ENCODE results near the gene LENG8.
A peak's percentile ranks its signal among the peaks of the same experiment; 100 is the strongest.

LENG8 gene

DNA sequence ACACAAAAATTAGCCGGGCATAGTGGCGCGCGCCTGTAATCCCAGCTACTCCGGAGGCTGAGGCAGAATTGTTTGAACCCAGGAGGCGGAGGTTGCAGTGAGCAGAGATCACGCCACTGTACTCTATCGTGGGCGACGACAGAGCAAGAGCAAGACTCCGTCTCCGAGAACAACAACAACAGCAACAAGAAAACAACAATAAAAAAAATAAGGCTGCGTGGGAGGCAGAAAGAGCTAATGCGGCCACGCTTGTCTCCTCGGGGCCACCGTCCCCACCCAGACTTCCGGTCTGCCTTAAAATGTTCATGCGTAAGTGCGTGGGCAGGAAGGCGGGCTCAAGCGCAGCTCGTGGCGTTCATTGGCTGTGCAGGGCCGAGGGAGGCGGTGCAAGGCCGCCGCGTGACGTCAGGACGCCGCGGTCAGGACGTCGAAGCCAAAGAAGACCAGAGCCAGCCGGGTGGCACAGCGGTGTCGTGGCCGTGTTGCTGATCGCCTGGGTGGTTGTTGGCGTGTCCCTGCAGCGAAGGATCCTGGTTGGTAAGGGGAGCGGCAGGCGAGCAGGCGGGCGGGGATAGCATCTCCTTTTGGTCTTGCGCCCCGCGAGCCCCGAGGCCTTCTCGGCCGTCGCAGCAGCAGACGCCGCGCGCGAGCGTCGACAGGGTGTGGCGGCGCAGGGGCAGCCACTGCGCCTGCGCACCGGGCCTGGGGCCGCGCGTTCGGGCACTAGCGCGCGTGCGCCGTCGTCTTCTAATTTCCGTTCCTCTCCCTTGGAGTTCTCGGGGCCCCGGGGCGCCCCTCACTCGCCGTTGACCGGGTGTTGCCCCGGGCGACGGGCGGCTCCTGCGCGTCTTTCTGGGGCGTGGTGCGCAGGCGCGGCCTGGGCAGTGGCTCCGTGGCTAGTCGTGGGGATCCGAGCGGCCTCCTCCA, at the start of gene LENG8:
LENG8 (plus strand) TSS at position 426 of the 927 bp plus-strand sequence. CDS start 2,146 bp downstream, outside the sequence.
- peak; percentile 98 for DNase-seq

DNA sequence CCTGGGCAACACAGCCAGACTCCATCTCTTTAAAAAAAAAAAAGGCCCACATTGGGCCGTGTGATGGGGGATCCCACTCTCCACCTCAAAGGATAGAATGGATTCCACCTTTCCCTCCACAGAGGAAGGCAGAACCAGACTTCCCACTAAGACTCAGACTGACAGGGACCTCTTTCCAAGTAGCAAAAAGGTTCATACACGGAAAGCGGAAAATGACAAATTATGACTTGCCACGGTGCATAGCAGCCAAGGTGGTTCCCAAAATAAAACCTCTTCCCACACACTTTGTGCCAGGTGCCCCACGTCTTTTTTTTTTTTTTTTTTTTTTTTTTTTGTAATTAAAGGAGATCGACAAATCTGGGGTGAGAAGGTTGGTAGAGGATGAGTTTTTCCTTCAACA, 48.1 kb upstream of the LENG8 start:
- DNase-seq, result no peak

DNA sequence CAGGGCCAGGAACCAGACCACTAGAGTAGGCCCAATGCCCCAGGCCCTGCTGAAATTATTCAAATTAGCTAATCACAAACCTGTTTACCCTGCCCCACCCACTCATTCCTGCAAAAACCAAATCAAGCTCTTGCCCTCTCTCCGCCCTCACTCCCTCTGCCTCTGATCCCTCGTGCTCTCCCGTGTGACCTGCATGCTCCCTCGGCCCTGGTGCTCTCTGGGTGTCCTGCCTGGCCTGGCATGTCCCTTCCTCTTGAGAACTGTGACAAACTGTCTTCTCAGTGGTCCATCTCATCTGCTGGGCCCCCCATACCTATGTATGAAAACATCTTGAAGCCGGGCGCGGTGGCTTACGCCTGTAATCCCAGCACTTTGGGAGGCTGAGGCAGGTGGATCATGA, 45.9 kb upstream of the LENG8 start:
- no peak for DNase-seq

DNA sequence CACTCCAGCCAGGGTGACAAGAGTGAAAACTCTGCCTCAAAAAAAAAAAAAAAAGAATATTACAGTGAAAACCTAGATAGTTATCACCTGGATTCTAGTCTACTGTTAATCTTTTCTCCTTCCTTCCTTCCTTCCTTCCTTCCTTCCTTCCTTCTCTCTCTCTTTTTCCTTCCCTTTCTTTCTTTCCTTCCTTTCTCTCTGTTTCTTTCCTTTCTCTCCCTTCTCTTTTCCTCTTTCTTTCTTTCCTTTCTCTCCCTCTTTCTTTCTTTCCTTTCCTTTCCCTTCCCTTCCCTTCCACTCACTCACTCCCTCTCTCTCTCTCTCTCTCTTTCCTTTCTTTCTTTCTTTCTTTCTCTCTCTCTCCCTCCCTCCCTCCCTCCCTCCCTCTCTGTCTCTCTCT, 43.4 kb upstream of the LENG8 start:
- no peak for DNase-seq

DNA sequence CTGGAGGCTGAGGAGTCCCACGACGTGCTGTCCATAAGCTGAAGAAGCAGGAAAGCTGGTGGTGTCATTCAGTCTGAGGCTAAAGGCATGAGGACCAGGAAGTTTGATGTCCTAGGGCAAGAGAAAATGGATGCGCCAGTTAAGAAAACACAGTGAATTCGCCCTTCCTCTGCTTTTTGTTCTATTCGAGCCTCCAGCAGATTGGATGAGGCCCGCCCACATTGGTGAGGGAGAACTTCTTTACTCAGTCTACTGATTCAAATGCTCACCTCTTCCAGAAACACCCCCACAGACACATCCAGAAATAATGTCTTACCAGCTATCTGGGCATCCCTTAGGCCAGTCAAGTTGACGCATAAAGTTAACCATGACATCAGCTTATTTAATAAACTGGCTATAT, 41.2 kb upstream of the LENG8 start:
- no peak for DNase-seq

DNA sequence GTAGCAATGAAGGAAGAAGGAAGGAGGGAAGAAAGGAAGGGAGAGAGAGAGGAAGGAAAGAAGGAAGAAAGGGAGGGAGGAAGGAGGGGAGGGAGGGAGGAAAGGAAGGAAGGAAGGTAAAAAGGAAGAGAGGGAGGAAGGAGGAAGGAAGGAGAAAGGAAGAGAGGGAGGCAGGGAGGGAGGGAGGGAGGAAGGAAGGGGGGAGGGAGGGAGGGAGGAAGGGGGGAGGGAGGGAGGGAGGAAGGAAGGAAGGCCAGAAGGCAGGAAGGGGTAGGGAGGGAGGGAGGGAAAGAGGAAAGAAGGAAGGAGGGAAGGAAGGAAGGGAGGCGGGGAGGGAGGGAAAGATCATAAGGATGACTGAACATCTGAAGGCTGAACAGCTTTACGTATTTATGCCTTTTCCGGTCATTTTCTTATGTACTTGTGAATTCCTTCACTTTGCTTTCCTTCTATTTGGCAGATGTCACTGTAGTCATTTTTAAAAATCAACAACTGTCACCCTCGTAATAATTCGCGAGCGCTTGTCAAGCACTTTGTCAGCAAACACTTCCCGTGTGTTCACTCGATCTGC, 40.5 kb upstream of the LENG8 start:
- no peak for DNase-seq

DNA sequence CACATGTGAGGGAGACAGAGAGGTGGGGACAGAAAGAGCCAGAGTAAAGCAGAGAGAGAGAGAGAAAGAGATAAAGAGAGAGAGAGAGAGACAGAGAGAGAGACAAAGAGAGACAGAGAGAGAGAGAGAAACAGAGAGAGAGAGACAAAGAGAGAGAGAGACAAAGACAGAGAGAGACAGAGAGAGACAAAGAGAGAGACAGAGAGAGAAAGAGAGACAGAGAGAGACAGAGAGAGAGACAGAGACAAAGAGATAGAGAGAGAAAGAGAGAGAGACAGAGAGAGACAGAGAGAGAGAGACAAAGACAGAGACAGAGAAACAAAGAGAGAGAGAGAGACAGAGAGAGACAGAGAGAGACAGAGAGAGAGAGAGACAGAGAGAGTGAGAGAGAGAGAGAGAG, 38.0 kb upstream of the LENG8 start:
- DNase-seq, result no peak

DNA sequence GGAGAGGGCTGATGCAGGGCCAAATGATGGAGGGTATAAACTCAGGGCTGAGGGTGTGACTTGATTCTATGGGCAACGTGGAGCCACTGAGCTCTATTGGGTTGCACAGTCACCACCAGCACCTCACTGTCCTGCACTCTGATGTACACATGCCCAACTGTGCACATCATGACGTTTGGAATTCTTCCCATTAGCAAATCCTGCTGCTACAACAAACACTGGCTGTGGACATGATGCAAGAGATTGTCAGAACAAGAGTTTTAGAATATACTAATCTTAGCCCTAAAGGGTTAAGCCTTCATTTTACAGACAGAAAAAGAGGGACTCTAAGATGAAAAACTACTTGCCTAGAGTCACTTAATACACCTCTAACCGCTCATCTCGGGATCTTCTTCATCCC, 36.1 kb upstream of the LENG8 start:
- DNase-seq, result no peak

DNA sequence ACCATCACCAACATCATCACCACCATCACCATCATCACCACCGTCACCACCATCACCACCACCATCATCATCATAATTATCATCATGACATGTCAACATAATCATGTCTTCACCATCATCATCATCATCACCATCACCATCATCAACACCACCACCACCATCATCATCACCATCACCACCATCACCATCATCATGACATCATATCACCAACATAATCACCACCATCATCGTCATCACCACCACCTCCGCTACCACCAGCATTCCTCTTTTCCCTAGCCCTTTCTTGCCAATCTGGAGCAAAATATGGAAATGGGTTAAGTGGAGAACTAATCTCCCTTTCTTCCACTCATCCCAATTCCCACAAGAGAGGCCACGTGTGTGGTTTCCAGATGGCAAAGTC, 34.8 kb upstream of the LENG8 start:
- DNase-seq, result no peak

DNA sequence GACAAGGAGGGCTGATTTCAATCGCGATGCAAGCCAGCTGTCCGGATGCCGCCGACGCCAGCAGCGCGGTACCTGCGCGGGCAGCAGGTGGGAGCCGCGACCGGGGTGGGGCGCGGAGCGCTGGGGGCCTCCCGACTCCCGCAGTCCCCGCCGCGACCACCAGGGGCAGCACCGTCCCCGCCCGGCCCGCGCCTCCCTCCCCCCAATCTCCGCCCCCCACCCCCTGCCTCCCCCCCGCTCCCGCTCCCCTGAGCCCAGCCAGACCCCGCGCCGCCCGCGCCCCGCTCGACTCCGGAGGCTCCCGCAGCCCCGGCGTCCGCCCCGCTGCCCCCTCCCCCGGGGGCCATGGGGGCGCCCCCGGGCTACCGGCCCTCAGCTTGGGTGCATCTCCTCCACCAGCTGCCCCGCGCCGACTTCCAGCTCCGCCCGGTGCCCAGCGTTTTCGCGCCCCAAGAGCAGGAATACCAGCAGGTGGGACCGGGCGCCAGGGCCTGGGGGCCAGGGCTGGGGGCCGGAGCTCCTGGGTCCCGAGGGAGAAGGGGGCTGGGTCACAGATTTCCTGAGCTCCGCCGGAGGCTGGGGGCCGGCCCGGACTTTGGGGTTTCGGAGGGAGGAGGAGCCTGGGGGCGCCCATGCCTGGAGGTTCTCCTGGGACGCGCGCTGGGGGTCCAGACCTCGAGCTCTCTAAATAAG, 33.6 kb upstream of the LENG8 start, which contains the start of gene TTYH1:
TTYH1 (plus strand) TSS at position 257 of the 693 bp plus-strand sequence; CDS start at position 346, 89 bp downstream.
- peak; percentile 45 for DNase-seq

DNA sequence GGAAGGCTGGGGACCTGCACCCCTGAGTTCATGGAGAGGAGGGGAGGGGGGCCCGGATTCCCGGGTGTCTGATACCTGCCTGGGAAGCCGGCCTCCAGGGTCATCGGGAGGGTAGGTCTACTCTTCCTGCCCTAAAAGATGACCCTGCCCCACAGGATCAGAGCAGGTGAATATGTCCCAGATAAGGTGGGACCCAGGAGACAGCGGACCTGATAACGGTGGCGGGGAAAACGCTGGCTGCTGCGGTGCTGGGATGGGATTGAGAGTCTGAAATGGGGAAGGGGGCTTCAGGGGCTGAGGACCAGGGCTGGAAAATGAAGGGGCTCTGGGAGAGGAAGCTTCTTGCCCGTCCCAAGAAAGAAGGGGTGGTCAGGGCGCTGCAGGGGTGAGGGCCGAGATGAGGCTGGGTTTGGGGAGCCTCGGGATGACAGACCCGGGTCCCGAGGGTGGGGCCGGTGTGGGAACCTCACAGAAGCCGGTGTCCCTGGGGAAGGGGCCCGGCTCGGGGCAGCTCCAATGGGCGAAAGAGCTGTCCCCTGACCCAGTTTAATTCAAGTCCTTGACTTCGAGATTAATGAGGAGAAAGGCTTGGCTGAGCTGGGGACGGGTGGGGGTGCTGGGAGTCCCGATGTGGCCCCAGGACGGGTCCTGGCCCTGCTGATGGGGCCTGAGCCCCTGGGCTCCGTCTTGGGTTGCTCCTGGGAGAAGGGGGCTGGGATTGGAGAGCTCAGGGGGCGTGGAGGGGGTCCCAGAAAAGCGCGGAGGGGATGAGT, 32.9 kb upstream of the LENG8 start:
- DNase-seq, result no peak

DNA sequence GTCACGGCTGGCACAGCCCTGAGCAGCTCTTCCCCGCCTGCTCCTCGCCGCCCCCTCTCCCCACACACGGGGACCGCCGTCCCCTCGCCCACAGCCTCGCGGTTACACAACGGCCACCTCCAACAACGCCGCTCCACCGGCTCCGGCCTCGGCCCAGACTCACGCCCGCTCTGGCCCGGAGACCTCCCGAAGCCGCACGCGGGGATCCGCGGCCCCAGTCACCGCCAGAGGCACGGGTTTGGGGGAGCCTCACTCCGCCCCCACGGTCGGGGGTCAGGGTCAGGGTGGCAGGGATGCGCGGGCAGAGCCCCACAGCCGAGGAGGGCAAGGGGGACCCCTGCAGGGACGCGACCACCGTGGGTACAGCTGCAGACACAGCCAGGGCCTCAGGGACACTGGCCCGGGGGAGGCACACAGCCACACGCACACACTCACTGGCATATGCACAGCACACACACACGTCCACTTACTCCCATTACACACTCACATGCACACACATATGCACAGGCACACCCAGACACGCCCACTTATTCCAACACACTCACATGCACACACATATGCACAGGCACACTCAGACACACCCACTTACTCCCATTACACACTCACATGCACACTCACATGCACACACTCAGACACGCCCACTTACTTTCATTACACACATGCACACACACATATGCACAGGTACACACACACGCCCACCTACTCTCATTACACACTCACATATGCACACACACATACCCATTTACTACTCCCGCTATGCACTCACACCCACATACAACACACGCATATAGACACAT, 32.1 kb upstream of the LENG8 start:
- DNase-seq, result no peak

DNA sequence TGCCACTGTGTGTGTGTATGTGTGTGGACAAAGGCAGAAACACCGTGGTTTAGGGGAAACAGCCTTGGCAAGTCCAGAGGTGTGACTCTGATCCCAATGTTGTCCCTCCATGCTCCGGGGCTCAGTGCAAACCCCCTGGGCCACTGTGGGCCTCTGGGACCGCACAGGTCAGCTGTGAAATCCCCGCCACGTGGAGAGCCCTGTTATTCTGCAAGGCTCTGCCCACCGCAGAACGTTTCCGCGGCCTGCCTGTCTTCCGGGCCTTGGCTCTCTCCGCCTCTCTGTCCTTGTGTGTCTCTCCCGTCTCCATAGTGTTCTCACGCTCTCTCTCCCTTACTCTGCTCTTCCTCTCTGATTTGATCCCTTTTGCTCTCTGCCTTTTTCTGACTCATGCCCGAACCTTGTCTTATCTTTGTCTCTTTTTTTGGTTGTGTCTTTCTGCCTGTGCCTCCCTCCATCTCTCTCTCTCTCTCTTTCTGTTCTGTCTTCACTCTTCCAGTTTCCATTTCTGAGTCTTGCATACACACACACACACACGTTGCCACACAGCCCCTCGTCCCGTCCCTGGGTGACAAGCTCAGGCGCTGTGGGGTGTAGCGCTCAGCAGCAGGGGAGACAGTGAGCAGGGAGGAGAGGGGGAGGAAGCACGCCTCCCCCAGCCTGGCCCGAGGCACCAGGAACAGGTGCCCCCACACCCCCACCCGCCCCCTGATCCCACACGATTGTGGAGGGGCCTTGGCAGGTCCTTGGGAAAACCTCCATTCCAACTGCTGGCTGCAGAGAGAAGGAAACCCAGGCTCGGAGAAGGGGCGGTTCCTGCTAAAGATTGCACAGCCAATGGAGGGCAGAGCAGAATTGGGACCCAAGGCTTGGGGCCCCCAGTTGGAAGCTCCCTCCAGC, 30.7 kb upstream of the LENG8 start:
- peak; percentile 13 for DNase-seq

DNA sequence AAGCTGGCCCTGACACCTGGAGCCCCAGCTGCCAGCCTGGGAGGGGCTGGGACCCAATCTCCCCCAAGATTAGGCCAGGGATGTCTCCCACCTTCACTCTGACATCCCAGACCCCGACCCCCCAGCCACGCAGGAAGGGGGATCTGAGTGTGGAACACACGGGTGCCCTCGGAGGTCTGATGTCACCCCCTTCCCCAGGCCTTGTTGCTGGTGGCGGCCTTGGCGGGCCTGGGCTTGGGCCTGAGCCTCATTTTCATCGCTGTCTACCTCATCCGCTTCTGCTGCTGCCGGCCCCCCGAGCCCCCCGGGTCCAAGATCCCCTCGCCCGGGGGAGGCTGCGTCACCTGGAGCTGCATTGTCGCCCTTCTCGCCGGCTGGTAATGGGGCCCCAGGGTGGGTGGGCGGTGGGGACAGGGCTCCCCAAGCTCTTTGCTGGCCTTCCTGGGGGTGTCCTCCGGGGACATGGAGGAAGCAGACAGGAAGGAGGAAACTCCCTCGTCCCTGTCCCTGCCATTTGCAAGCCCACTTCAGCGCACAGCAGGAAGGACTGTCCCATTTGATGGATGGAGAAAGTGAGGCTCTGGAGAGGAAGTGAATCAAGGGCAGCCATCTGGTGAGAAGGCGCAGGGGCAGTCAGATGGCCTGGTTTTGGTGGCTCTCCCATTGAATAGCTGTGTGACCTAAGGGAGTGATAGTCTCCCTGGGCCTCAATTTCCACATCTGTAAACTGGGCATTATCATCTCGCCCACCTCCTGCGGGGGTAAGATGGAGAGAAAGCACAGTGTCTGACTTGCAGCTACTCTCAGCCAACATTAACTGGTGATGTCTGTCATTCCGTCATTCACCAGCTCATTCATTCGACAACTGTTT, 29.8 kb upstream of the LENG8 start:
- DNase-seq, result no peak

DNA sequence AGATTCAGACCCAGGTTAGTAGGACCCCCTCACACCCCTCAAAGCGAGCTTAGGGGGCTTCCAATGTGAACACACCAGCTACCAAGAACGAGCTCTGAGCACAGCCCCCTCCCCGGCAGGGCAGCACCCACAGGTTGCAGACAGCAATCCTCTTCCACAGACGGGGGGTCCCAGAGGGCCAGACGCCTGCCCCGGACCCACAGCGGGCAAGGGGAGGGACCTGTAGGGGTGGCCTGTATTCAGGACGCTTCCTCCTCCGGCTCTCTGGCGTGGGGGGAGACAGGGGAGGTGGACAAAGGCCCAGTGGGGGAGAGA, 29.0 kb upstream of the LENG8 start:
- no peak for DNase-seq

DNA sequence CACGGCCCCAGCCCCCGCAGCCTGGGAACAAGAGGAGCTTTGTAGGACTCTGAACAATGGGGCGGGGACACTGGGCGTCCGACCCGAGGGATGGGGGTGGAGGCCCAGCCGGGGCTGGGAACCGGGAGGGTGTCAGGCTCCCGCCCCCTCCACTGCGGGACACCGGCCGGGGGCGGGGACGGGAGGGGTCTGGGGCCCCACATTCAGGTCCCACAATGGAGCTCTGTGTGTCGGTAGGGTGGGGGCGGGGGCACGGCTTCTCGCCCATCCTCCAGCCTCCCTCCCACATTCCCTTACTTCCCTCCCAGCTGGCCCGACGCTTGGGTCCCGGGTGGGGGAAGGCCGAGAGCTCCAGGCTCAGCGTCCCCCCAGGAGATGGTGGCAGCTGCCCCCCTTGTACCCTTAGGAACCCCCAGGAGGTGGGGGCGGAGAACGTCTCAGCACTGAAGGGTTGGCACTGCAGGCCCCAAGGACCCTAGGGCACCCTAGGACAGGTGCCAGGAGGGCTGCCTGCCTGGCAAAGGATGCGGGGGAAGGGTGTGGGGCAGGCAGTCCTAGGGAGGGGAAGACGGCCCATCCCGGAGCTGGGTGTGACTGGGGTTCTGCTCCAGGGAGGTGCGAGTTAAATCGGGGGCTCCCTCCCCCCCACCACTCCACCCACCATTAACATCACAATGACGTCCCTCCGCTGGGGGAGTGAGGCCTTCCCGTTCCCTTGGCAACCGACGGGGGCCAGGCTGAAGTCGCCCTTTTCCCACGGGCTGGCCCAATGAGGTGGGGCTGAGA, 28.4 kb upstream of the LENG8 start:
- DNase-seq, result no peak

DNA sequence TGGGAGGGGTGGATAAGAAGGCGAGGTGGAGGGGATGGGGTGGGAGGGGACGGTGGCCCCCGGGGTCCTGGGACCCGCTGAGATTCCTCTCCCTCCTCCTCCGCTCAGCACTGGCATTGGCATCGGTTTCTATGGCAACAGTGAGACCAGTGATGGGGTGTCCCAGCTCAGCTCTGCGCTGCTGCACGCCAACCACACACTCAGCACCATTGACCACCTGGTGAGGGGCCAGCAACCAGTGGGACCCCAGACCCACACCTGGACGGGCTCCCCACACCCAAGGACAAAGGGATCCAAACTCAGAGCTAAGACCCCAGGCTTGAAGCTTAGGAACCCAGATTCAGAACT, 27.9 kb upstream of the LENG8 start:
- no peak for DNase-seq

DNA sequence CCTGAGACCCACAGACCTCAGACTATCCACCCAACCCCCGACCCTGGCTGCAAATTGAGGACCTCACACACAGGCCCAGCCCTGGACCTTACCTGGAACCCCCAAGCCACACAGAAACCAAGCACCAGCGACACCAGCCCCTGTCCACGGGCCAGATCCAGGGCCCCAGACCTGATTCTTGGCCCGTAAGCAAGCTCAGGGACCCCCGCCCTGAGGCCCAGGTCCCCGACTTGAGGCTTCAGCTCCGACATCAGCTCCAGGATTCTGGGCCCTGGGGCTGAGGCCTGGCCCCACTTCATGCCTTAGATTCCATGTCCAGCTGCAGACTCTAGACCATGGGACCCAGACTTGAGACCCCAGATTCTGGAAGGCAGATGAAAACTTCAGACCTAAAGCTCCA, 27.5 kb upstream of the LENG8 start:
- no peak for DNase-seq

DNA sequence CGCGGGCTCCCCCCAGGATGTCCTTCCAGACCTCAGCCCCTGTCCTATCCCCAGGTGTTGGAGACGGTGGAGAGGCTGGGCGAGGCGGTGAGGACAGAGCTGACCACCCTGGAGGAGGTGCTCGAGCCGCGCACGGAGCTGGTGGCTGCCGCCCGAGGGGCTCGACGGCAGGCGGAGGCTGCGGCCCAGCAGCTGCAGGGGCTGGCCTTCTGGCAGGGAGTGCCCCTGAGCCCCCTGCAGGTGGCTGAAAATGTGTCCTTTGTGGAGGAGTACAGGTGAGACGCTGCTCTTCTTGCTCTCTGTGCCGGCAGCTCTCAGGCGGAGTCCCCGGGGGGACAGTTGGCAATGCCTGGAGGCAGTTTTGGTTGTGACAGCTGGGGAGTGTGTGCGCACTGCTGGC, 26.9 kb upstream of the LENG8 start:
- peak; percentile 82 for DNase-seq

DNA sequence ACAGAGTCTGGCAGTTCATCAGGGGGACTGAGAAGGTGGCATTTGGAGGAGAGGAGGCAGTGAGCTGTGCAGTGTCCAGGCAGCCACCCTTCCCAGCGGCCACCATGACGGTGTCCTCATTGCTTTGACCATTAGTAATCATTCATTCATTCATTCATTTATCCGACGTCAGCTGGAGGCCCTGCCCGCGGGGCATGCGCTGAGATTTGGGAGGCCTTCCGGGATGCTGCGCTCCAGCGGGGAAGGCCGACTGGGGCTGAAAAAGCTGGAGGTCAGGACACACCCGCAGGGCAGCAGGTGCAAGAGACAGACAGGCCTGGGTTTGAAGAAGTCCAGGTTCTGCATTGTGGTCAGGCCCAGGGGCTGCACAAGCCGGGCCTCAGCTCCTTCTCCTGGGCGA, 24.8 kb upstream of the LENG8 start:
- no peak for DNase-seq
